H1 (cell line): Measurements from ENCODE around the gene CSTF3. TPM values are rescaled to one million over a fixed set of nuclear protein-coding genes. Genes with fewer than 3 reads are reported as not detected.

Experiments used
- CTCF ChIA-PET: fragments of 300-600 bp; sonication (Branson Sonifier 250); formaldehyde crosslinking; loops from one replicate; lab custom pipeline; 2021; ENCODE audit not compliant: partially characterized antibody; lab: Charles Lee
- POLR2A ChIA-PET: fragments of 300-600 bp; sonication (Branson Sonifier 250); formaldehyde crosslinking; loops from one replicate; lab custom pipeline; 2021; ENCODE audit warnings: inconsistent platforms; ENCODE audit not compliant: partially characterized antibody; lab: Charles Lee
- DNase-seq, 2 experiments: peaks; one replicate each; pipeline versions ENCODE4 v3.0.0 to v3.0.0-alpha.2; 2010 to 2022; ENCODE audit warnings: low spot score in 2 of 2, low read depth in 1 of 2, mixed read lengths in 1 of 2
- FAIRE-seq: peaks from 2 replicates; lab custom pipeline; 2011; peaks lifted over from hg19 to GRCh38; lab: Jason Lieb, UNC
- H2AFZ ChIP-seq: 2 replicates; pipeline ENCODE4 v1.8.1; 2012; ENCODE audit warnings: low read length, inconsistent platforms
- H2AK5ac ChIP-seq: 2 replicates; pipeline ENCODE4 v1.6.1; 2013; ENCODE audit warnings: low read depth, low read length
- H2BK120ac ChIP-seq: replicated peaks from 2 replicates; pipeline ENCODE3; 2013; ENCODE audit warnings: low read depth, low read length, inconsistent platforms
- H2BK12ac ChIP-seq: 2 replicates; pipeline ENCODE4 v1.6.1; 2013; ENCODE audit warnings: low read depth, low read length
- H2BK15ac ChIP-seq: 2 replicates; pipeline ENCODE4 v1.6.1; 2013; ENCODE audit warnings: low read length
- H2BK20ac ChIP-seq: 2 replicates; pipeline ENCODE4 v1.6.1; 2013; ENCODE audit warnings: low read length
- H2BK5ac ChIP-seq: 2 replicates; pipeline ENCODE4 v1.6.1; 2013; ENCODE audit warnings: low read depth, low read length
- H3K14ac ChIP-seq: 2 replicates; pipeline ENCODE4 v1.6.1; 2013; ENCODE audit warnings: inconsistent platforms; ENCODE audit not compliant: insufficient read length
- H3K18ac ChIP-seq: 2 replicates; pipeline ENCODE4 v1.6.1; 2013; ENCODE audit warnings: low read length; ENCODE audit errors: extremely low read depth
- H3K23ac ChIP-seq: 2 replicates; pipeline ENCODE4 v1.6.1; 2013; ENCODE audit warnings: inconsistent platforms; ENCODE audit not compliant: insufficient read length
- H3K23me2 ChIP-seq: 2 replicates; pipeline ENCODE4 v1.6.1; 2013; ENCODE audit warnings: low read depth, low read length
- H3K27ac ChIP-seq: 2 replicates; pipeline ENCODE4 v1.6.1; 2011; ENCODE audit warnings: low read depth, low read length, inconsistent platforms
- H3K27me3 ChIP-seq, 4 experiments: replicated peaks in 1 of 4; 1 replicate in 1 of 4; 2 replicates in 3 of 4; pipeline versions ENCODE4 v1.6.1 to v1.8.1; 2011 to 2013; ENCODE audit warnings: low read length in 3 of 4, mild to moderate bottlenecking in 3 of 4, inconsistent platforms in 2 of 4, mixed read lengths in 2 of 4, moderate library complexity in 1 of 4; ENCODE audit not compliant: control insufficient read depth in 3 of 4, insufficient read depth in 3 of 4; ENCODE audit errors: extremely low read depth in 1 of 4
- H3K36me3 ChIP-seq, 4 experiments: 2 replicates each; pipeline versions ENCODE4 v1.6.1 to v1.8.1; 2011 to 2013; ENCODE audit warnings: mild to moderate bottlenecking in 4 of 4, low read length in 3 of 4, moderate library complexity in 2 of 4, control low read depth in 1 of 4, inconsistent platforms in 1 of 4; ENCODE audit not compliant: insufficient read depth in 4 of 4, control insufficient read depth in 2 of 4
- H3K4ac ChIP-seq: replicated peaks from 2 replicates; pipeline ENCODE3; 2013; ENCODE audit warnings: low read length, low read depth, mixed read lengths, inconsistent platforms; ENCODE audit not compliant: insufficient read length
- H3K4me1 ChIP-seq, 4 experiments: replicated peaks in 1 of 4; 1 replicate in 1 of 4; 2 replicates in 3 of 4; pipeline versions ENCODE4 v1.6.1 to v1.8.1; 2011 to 2013; ENCODE audit warnings: low read length in 3 of 4, inconsistent platforms in 2 of 4, mixed read lengths in 1 of 4; ENCODE audit not compliant: insufficient read depth in 4 of 4, control insufficient read depth in 3 of 4
- H3K4me2 ChIP-seq, 2 experiments: 2 replicates each; pipeline versions ENCODE4 v1.6.1 to v1.8.1; 2011 to 2013; ENCODE audit warnings: low read depth in 2 of 2, low read length in 2 of 2, control low read depth in 1 of 2, inconsistent platforms in 1 of 2, mild to moderate bottlenecking in 1 of 2; ENCODE audit not compliant: insufficient read depth in 1 of 2
- H3K4me3 ChIP-seq, 4 experiments: fragments of 200-600, 300-600 bp in 1 of 4; sonication (generic), shearing (Covaris generic), sonication (Bioruptor Twin) in 1 of 4; 2 replicates each; pipeline versions ENCODE4 v1.5.1 to v1.8.1; 2011 to 2016; ENCODE audit warnings: low read length in 4 of 4, low read depth in 3 of 4, control low read depth in 2 of 4, inconsistent platforms in 2 of 4, mild to moderate bottlenecking in 2 of 4, mixed read lengths in 1 of 4, moderate library complexity in 1 of 4; ENCODE audit not compliant: insufficient read depth in 2 of 4; ENCODE audit errors: extremely low read depth in 1 of 4
- H3K56ac ChIP-seq: replicated peaks from 2 replicates; pipeline ENCODE3; 2013; ENCODE audit warnings: low read depth, mild to moderate bottlenecking, mixed read lengths, low read length, inconsistent platforms; ENCODE audit not compliant: insufficient read length
- H3K79me1 ChIP-seq: 2 replicates; pipeline ENCODE4 v1.6.1; 2013; ENCODE audit warnings: low read depth, low read length, control low read depth
- H3K79me2 ChIP-seq, 2 experiments: 2 replicates each; pipeline versions ENCODE4 v1.6.1 to v1.8.1; 2012 to 2013; ENCODE audit warnings: low read length in 2 of 2, mild to moderate bottlenecking in 2 of 2, inconsistent platforms in 1 of 2; ENCODE audit not compliant: insufficient read depth in 2 of 2, control insufficient read depth in 1 of 2
- H3K9ac ChIP-seq, 4 experiments: replicated peaks in 1 of 4; 1 replicate in 1 of 4; 2 replicates in 3 of 4; pipeline versions ENCODE4 v1.6.1 to v1.8.1; 2011 to 2013; ENCODE audit warnings: low read depth in 3 of 4, low read length in 3 of 4, control low read depth in 2 of 4, mild to moderate bottlenecking in 2 of 4, moderate library complexity in 2 of 4, inconsistent platforms in 1 of 4; ENCODE audit errors: extremely low read depth in 1 of 4
- H3K9me3 ChIP-seq, 2 experiments: 2 replicates each; pipeline versions ENCODE4 v1.6.1 to v1.8.1; 2012 to 2013; ENCODE audit warnings: mild to moderate bottlenecking in 2 of 2, moderate library complexity in 2 of 2, control low read depth in 1 of 2, inconsistent platforms in 1 of 2, low read depth in 1 of 2, low read length in 1 of 2, mixed read lengths in 1 of 2; ENCODE audit not compliant: insufficient read depth in 2 of 2
- H4K20me1 ChIP-seq, 2 experiments: replicated peaks in 1 of 2; 2 replicates each; pipeline versions ENCODE3 to v1.8.1; 2011 to 2013; ENCODE audit warnings: inconsistent platforms in 2 of 2, low read length in 2 of 2, mild to moderate bottlenecking in 1 of 2; ENCODE audit not compliant: insufficient read depth in 2 of 2, control insufficient read depth in 1 of 2
- H4K5ac ChIP-seq: 2 replicates; pipeline ENCODE4 v1.6.1; 2013; ENCODE audit warnings: low read length, low read depth, mixed read lengths, inconsistent platforms; ENCODE audit not compliant: insufficient read length
- H4K8ac ChIP-seq: 2 replicates; pipeline ENCODE4 v1.8.0; 2013; ENCODE audit warnings: mild to moderate bottlenecking, moderate library complexity, low read length, inconsistent platforms; ENCODE audit not compliant: insufficient read depth; ENCODE audit errors: extremely low read depth
- H4K91ac ChIP-seq: replicated peaks from 2 replicates; pipeline ENCODE3; 2013; ENCODE audit warnings: low read length, mixed read lengths, inconsistent platforms; ENCODE audit not compliant: insufficient read length
- HDAC2 ChIP-seq, 2 experiments: fragments of 300-600 bp in 1 of 2; sonication (generic) in 1 of 2; IDR thresholded peaks; 2 replicates each; pipeline ENCODE4 v1.6.1; 2011 to 2012; ENCODE audit warnings: low read depth in 2 of 2, low read length in 2 of 2, mild to moderate bottlenecking in 2 of 2, moderate library complexity in 2 of 2, borderline replicate concordance in 1 of 2, inconsistent platforms in 1 of 2
- JUND ChIP-seq: IDR thresholded peaks from 2 replicates; pipeline ENCODE4 v1.6.1; 2011; ENCODE audit warnings: mild to moderate bottlenecking, improper control_type of control experiment, low read length
- KDM4A ChIP-seq: IDR thresholded peaks from one replicate; pipeline ENCODE4 v1.7.1; 2012; ENCODE audit warnings: low read depth, mild to moderate bottlenecking, moderate library complexity, low read length, inconsistent platforms; ENCODE audit not compliant: severe bottlenecking
- NANOG ChIP-seq: IDR thresholded peaks from 2 replicates; pipeline ENCODE4 v1.6.1; 2011; ENCODE audit warnings: low read length, low read depth, mild to moderate bottlenecking, inconsistent platforms; ENCODE audit not compliant: insufficient read depth, poor library complexity, severe bottlenecking
- POLR2A ChIP-seq, 2 experiments: IDR thresholded peaks; 1 replicate in 1 of 2; 2 replicates in 1 of 2; pipeline ENCODE4 v1.6.1; 2011; ENCODE audit warnings: low read depth in 2 of 2, low read length in 2 of 2, mild to moderate bottlenecking in 2 of 2; ENCODE audit errors: control extremely low read depth in 1 of 2
- SIN3A ChIP-seq, 2 experiments: IDR thresholded peaks in 1 of 2; conservative IDR thresholded peaks in 1 of 2; 2 replicates each; pipeline ENCODE4 v1.6.1; 2011 to 2012; ENCODE audit warnings: low read length in 2 of 2, improper control_type of control experiment in 1 of 2, low read depth in 1 of 2, mild to moderate bottlenecking in 1 of 2
- SIX5 ChIP-seq: IDR thresholded peaks from 2 replicates; pipeline ENCODE4 v1.6.1; 2011; ENCODE audit warnings: mild to moderate bottlenecking, low read depth, low read length
- SP4 ChIP-seq: IDR thresholded peaks from 2 replicates; pipeline ENCODE4 v1.6.1; 2012; ENCODE audit warnings: low read length, inconsistent platforms
- TAF1 ChIP-seq: IDR thresholded peaks from 2 replicates; pipeline ENCODE4 v1.6.1; 2011; ENCODE audit warnings: mild to moderate bottlenecking, low read depth, low read length
- ZNF274 ChIP-seq: IDR thresholded peaks from 2 replicates; pipeline ENCODE4 v1.7.0; 2012; ENCODE audit warnings: low read length, borderline replicate concordance; ENCODE audit errors: extremely low read depth
- WGBS, 2 experiments: shearing (Covaris generic) in 1 of 2; methylation state at CpG; one replicate each; pipeline versions ENCODE4 v1.1.6 to v1.1.7; 2013 to 2015; ENCODE audit warnings: low lambda C conversion rate in 2 of 2, mixed read lengths in 2 of 2, inconsistent platforms in 1 of 2, low coverage in 1 of 2, missing lambda C conversion rate in 1 of 2; ENCODE audit not compliant: insufficient replicate concordance in 2 of 2, insufficient coverage in 1 of 2, insufficient read length in 1 of 2; ENCODE audit errors: extremely low coverage in 1 of 2, missing lambda C conversion rate in 1 of 2; 5-methylcytosine and 5-hydroxymethylcytosine counted together
- polyA plus RNA-seq, 7 experiments: library from polyadenylated mRNA; depleted of rRNA in 3 of 7; stranded (reverse) in 5 of 7; unstranded in 2 of 7; fragments of >200 nt in 5 of 7; fragments of 200-250 nt in 2 of 7; gene quantifications; 1 replicate in 5 of 7; 2 replicates in 1 of 7; 4 replicates in 1 of 7; pipeline versions ENCODE4 v1.2.1 to v1.2.3, GENCODE V29; 2011 to 2013; ENCODE audit warnings: missing spikeins in 2 of 7, mixed read lengths in 2 of 7
- total RNA-seq: library from RNA; stranded (reverse); fragmentation: NEBNext Ultra II Directional; extraction: Animal tissue kit (Norgen Biotek cat#: 25700); gene quantifications from 2 replicates; pipeline ENCODE4 v1.2.1, GENCODE V29; 2021
- TF ChIP-seq, protein P1 (sequence below), 3 experiments: IDR thresholded peaks; 1 replicate in 2 of 3; 2 replicates in 1 of 3; pipeline versions ENCODE4 v1.5.1 to v1.6.1; 2011; ENCODE audit warnings: low read length in 3 of 3, mild to moderate bottlenecking in 3 of 3, inconsistent platforms in 2 of 3, low read depth in 1 of 3, moderate library complexity in 1 of 3; ENCODE audit not compliant: insufficient read depth in 1 of 3; ENCODE audit errors: control extremely low read depth in 1 of 3

CSTF3 gene
- total and polyA plus RNA-seq, 2 of the 8 experiments (the other 6 are each of a cell fraction or from before 2014, with no cell fraction given): 22.3 to 54.7 TPM

DNA sequence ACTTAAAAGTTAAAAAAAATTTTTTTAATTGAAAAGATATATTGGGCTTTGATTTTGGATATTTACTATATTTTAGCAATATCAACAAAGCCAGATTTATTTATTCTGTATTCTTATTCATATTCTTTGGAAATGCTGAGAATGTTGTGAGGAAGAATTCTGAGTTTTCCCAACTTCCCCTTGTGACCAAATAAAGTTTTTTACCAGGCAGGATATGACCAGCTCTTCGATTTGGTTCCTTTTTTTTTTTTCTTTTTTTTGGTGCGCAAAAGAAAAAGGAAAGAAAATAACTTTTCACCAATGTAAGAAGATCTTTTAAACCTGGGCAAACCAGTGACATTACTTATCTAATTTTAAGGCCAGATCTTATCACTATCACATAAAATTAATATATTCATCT, 109.0 kb downstream of the CSTF3 start:
- no peaks in the 10 kb centered on the region for H3K79me2 ChIP-seq
- no peaks in the 10 kb centered on the region for H3K9me3 ChIP-seq
- H2BK15ac ChIP-seq: no peak overlapping the region
- no peaks in the 10 kb centered on the region for H3K79me1 ChIP-seq
- 83% methylated on average over 1 of the region's 2 CpGs; no CpG with 5 or more reads in 1 of the 2 experiments for WGBS, 2 experiments
- H3K4me2 ChIP-seq: no peak overlapping the region
- H2AK5ac ChIP-seq: no peak overlapping the region
- no peak overlapping the region for H3K4me3 ChIP-seq
- H4K5ac ChIP-seq: no peak overlapping the region
- H3K4ac ChIP-seq: no peak overlapping the region
- no peaks in the 10 kb centered on the region for H3K23me2 ChIP-seq
- H3K27me3 ChIP-seq: no peaks in the 10 kb centered on the region
- H4K91ac ChIP-seq: no peak overlapping the region
- H4K20me1 ChIP-seq: no peaks in the 10 kb centered on the region
- no peak overlapping the region for H2BK20ac ChIP-seq
- H2AFZ ChIP-seq: no peak overlapping the region
- no peak overlapping the region for H3K14ac ChIP-seq
- no peak for FAIRE-seq
- no peaks in the 10 kb centered on the region for H3K4me1 ChIP-seq
- POLR2A ChIA-PET: interaction anchor here (0.7 to 3.7 kb wide), 4 partner anchors 8 to 14 kb away, joined by 3 to 20 read pairs (median 6); partner anchors contain the start of gene TCP11L1
- H3K27ac ChIP-seq: no peak overlapping the region
- no peak overlapping the region for H4K8ac ChIP-seq
- no peak overlapping the region for H2BK5ac ChIP-seq
- H3K23ac ChIP-seq: no peak overlapping the region
- CTCF ChIA-PET: interaction anchor here (0.6 to 1.6 kb wide), 5 partner anchors 9 to 121 kb away, joined by 3 to 9 read pairs (median 3); partner anchors contain the start of gene CSTF3
- no peak for DNase-seq
- no peak overlapping the region for H2BK12ac ChIP-seq
- H3K18ac ChIP-seq: no peak overlapping the region
- no peak overlapping the region for H2BK120ac ChIP-seq
- H3K36me3 ChIP-seq: peaks cover 0 to 7% (median 3%) of the 10 kb centered on the region in 4 experiments; a peak in 4 of 8 replicates
- H3K56ac ChIP-seq: no peak overlapping the region
- no peak overlapping the region for H3K9ac ChIP-seq
- no peak for TF ChIP-seq SIN3A (conservative IDR thresholded peaks at IDR 0.05 in 1 of 2, IDR thresholded peaks at IDR 0.05 in 1 of 2; ENCODE audit: low read depth in 1 of 2, low read length in 2 of 2)
- TF ChIP-seq, protein P1, sequence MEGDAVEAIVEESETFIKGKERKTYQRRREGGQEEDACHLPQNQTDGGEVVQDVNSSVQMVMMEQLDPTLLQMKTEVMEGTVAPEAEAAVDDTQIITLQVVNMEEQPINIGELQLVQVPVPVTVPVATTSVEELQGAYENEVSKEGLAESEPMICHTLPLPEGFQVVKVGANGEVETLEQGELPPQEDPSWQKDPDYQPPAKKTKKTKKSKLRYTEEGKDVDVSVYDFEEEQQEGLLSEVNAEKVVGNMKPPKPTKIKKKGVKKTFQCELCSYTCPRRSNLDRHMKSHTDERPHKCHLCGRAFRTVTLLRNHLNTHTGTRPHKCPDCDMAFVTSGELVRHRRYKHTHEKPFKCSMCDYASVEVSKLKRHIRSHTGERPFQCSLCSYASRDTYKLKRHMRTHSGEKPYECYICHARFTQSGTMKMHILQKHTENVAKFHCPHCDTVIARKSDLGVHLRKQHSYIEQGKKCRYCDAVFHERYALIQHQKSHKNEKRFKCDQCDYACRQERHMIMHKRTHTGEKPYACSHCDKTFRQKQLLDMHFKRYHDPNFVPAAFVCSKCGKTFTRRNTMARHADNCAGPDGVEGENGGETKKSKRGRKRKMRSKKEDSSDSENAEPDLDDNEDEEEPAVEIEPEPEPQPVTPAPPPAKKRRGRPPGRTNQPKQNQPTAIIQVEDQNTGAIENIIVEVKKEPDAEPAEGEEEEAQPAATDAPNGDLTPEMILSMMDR (IDR thresholded peaks at IDR 0.05; ENCODE audit: control extremely low read depth in 1 of 3, insufficient read depth in 1 of 3, low read depth in 1 of 3, low read length in 3 of 3): no peak
- no peak for TF ChIP-seq JUND
- no peak for TF ChIP-seq SIX5
- no peak for TF ChIP-seq TAF1
- no peak for TF ChIP-seq SP4
- TF ChIP-seq ZNF274: no peak
- TF ChIP-seq NANOG: no peak
- no peak for TF ChIP-seq KDM4A
- no peak for TF ChIP-seq HDAC2 (IDR thresholded peaks at IDR 0.05; ENCODE audit: borderline replicate concordance in 1 of 2, low read depth in 2 of 2, low read length in 2 of 2)
- no peak for TF ChIP-seq POLR2A (IDR thresholded peaks at IDR 0.05; ENCODE audit: control extremely low read depth in 1 of 2, low read depth in 2 of 2, low read length in 2 of 2)
